Breast epithelium (tissue), 3 donors: Measurements from ENCODE around the gene DGKI.

ENCODE experiments used
- CTCF ChIP-seq, 3 donors: fragments of 450-650 bp; IDR thresholded peaks; one replicate each; pipeline ENCODE4 v1.5.1; 2016 to 2017; ENCODE audit warnings: antibody characterized with exemption in 3 of 3, mild to moderate bottlenecking in 3 of 3, moderate library complexity in 3 of 3
- POLR2AphosphoS5 ChIP-seq, 3 donors: sonication (generic); formaldehyde crosslinking; IDR thresholded peaks; one replicate each; pipeline ENCODE4 v1.6.1; 2017; ENCODE audit warnings: antibody characterized with exemption in 3 of 3

GRCh38 chr7:137538361-137538762 is 308.4 kb downstream of the DGKI start:
- no peak for TF ChIP-seq CTCF (IDR thresholded peaks at IDR 0.05)
- no peak for TF ChIP-seq POLR2AphosphoS5 (IDR thresholded peaks at IDR 0.05)
